Neutrophil (primary cell): Measurements from ENCODE around the gene CDC14A.

Experiments
- H3K27ac ChIP-seq: fragments of 200-600 bp; sonication (generic); 2 replicates; pipeline ENCODE4 v1.5.1; 2016; ENCODE audit warnings: mild to moderate bottlenecking, moderate library complexity
- H3K27me3 ChIP-seq: fragments of 200-600 bp; sonication (generic); 2 replicates; pipeline ENCODE4 v1.6.0; 2016; ENCODE audit warnings: mild to moderate bottlenecking
- H3K36me3 ChIP-seq: fragments of 200-600 bp; sonication (generic); 2 replicates; pipeline ENCODE4 v1.5.1; 2017
- H3K4me1 ChIP-seq, 2 experiments: fragments of 200-600 bp in 1 of 2; sonication (generic) in 1 of 2; 1 replicate in 1 of 2; 2 replicates in 1 of 2; pipeline versions ENCODE4 v1.5.1 to v1.6.1; 2013 to 2016; ENCODE audit warnings: low read depth in 1 of 2, low read length in 1 of 2, mild to moderate bottlenecking in 1 of 2, moderate library complexity in 1 of 2; ENCODE audit not compliant: control insufficient read depth in 1 of 2, insufficient read depth in 1 of 2
- H3K4me3 ChIP-seq, 2 experiments: fragments of 200-600 bp in 1 of 2; sonication (generic) in 1 of 2; 1 replicate in 1 of 2; 2 replicates in 1 of 2; pipeline ENCODE4 v1.5.1; 2013 to 2016; ENCODE audit warnings: low read depth in 1 of 2, low read length in 1 of 2, mild to moderate bottlenecking in 1 of 2, moderate library complexity in 1 of 2
- H3K9me3 ChIP-seq: fragments of 200-600 bp; sonication (generic); 2 replicates; pipeline ENCODE4 v1.5.1; 2016
- TF ChIP-seq, protein P1 (sequence below): fragments of 200-600 bp; sonication (generic); IDR thresholded peaks from 2 replicates; pipeline ENCODE4 v1.5.1; 2016; ENCODE audit warnings: antibody characterized with exemption

Gene CDC14A

DNA sequence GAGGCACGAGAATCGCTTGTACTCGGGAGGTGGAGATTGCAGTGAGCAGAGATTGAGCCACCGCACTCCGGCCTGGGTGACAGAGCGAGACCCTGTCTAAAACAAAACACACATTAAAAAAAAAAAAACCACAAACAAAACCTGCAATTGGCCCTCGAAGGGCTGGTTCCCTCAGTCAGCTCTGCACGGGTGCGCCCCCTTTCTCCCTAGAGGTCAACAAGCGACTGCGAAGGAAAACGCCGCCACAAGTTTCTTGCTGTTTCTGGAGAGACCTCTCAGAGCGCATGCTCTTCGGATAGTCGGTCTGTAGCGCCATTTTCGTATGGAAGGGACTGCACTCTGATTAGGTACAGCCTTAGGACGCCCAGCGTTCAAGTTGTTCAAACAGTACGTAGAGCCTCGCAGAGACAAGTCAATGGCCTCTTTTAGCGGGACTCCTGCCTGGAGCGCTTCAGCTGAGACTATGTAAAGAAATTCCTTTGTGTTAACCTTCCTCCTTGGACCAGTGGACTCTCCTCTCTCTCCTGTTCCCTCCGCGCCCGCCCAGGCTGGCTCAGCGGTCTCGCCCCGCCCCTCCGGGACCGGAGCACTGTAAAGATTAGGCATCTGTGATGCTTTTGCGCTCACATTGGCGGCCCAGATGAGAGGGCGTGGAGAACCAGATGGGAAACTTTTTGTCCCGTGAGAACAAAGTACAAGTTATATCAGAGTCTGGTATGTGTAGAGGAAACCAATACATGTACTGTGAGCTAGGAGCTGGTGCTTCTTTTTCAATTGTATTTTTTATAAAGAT is 1.0 kb upstream of the CDC14A start:
- Histone ChIP-seq H3K27me3 (no peaks in the 10 kb centered on the region), H3K9me3 (no peaks in the 10 kb centered on the region), H3K36me3 (no peaks in the 10 kb centered on the region), H3K27ac (peak overlapping the region; percentile 87), H3K4me3 (peak overlapping the region; percentile 75 to 91), H3K4me1 (peaks cover 38 to 48% of the 10 kb centered on the region in 2 experiments)
- TF ChIP-seq, protein P1, sequence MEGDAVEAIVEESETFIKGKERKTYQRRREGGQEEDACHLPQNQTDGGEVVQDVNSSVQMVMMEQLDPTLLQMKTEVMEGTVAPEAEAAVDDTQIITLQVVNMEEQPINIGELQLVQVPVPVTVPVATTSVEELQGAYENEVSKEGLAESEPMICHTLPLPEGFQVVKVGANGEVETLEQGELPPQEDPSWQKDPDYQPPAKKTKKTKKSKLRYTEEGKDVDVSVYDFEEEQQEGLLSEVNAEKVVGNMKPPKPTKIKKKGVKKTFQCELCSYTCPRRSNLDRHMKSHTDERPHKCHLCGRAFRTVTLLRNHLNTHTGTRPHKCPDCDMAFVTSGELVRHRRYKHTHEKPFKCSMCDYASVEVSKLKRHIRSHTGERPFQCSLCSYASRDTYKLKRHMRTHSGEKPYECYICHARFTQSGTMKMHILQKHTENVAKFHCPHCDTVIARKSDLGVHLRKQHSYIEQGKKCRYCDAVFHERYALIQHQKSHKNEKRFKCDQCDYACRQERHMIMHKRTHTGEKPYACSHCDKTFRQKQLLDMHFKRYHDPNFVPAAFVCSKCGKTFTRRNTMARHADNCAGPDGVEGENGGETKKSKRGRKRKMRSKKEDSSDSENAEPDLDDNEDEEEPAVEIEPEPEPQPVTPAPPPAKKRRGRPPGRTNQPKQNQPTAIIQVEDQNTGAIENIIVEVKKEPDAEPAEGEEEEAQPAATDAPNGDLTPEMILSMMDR: no peak

DNA sequence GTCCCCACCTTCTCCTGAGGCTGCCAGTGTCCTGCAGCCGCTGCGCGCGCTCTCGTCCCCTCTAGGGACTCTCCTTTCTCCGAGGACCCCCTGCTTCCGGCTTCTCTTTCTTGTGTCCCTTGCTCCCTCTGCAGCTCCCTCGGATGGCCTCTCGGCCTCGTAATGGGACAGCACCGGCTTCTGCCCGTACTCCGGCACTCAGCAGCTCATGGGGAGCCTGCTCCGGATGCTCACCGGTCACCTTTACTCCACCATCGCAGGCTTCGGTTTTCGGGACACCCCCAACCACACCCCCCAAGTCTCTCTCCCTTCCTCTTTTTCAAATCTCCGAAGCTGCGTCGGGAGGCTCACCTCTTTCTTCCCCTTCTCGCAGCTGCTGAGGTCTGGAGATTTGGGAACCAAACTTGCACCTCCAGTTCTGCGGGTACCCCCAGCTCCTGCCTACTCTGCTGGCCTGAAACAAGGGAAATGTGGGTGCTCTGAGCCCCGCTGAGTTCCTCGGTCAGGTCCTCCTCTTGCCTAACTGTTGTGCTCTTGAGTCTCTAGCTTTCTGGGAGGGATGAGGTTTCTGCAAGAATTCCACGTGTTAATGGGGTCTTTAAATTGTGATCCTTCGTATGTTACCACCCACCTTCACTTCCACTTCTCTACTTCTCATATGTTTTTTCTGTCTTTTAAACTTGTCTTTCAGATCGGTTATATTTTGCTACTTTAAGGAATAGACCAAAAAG is 930 bp downstream of the CDC14A start:
- TF ChIP-seq, protein P1: no peak
- H3K36me3 ChIP-seq: no peaks in the 10 kb centered on the region
- no peaks in the 10 kb centered on the region for H3K9me3 ChIP-seq
- peak overlapping the region; percentile 75 to 91 for H3K4me3 ChIP-seq
- H3K27me3 ChIP-seq: no peaks in the 10 kb centered on the region
- peak overlapping the region; percentile 87 for H3K27ac ChIP-seq
- H3K4me1 ChIP-seq: peaks cover 58 to 65% of the 10 kb centered on the region in 2 experiments

DNA sequence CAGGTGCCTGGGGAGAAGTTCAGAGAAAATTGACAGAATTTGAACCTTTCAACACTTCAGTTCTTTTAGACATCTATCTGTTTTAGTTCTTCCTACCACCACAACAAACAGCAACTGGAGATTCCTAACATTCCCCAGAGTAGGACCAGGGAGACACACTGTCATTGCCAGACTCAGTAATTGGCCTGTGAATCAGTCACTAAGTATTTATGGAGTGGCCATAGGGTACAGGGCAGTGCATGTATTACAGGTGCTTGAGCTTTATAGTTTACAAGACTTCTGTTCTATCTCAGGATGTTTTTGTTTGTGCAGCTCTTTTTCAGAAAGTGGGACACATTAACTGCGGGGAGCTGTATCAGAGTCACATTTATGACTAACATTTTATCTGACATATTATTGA is 1.7 kb downstream of the CDC14A start:
- peaks cover 65 to 73% of the 10 kb centered on the region in 2 experiments for H3K4me1 ChIP-seq
- H3K36me3 ChIP-seq: no peaks in the 10 kb centered on the region
- TF ChIP-seq, protein P1: no peak
- H3K9me3 ChIP-seq: no peaks in the 10 kb centered on the region
- no peaks in the 10 kb centered on the region for H3K27me3 ChIP-seq
- peak overlapping the region in 1 of 2 experiments; percentile 91 for H3K4me3 ChIP-seq
- peak overlapping the region; percentile 87 for H3K27ac ChIP-seq

DNA sequence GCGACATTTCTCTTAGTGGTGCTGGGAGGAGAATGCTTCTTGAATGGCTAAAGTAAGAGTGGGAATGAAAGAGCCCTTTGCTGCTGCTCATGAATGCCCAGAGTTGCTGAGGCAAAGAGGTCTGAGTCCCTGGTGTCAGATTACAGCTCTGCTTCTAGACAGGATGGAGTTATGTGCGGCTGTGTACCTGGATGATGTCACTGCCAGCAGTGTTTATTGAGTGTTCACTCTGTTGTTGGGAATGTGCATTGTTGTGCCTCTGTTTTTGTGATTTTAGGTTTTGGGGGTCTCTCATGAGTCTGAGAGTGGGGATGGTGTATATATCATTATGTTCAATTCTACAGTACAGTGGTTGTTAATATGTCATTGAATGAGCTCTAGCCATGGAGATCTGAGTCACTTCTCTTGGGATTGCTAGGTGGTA is 2.7 kb downstream of the CDC14A start:
- Histone ChIP-seq H3K9me3 (no peaks in the 10 kb centered on the region), H3K27me3 (no peaks in the 10 kb centered on the region), H3K36me3 (no peaks in the 10 kb centered on the region), H3K4me3 (no peak overlapping the region), H3K4me1 (peaks cover 75 to 83% of the 10 kb centered on the region in 2 experiments), H3K27ac (peak overlapping the region; percentile 87)
- TF ChIP-seq, protein P1: no peak

DNA sequence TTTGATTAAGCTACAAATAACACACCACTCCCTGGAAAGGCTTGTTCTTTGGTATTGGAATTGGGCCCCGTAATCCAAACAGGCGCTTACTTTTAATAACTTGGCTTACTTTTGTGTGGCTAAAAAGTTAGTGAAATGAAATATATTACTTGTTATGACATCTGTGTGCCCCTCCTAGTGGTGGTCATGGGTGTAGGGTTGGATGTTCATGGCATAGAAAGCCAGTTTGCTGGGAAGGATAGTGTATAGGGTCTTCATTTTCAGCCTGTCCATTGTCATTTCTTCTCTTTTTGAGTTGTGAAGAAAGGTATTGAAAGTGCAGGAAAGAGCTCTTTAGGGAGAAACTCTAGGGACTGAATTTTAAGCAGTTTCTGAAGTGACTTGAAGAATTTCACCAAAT is 5.9 kb downstream of the CDC14A start:
- H3K4me1 ChIP-seq: peaks cover 81 to 87% of the 10 kb centered on the region in 2 experiments
- H3K27ac ChIP-seq: peak overlapping the region; percentile 82
- no peaks in the 10 kb centered on the region for H3K9me3 ChIP-seq
- no peak overlapping the region for H3K4me3 ChIP-seq
- H3K27me3 ChIP-seq: no peaks in the 10 kb centered on the region
- peaks cover 7% of the 10 kb centered on the region for H3K36me3 ChIP-seq
- TF ChIP-seq, protein P1: no peak
